Vagina (tissue), 2 donors: ENCODE results near the gene DIAPH3.

Experiments used
- CTCF ChIP-seq, 3 experiments: fragments of 450-650 bp in 2 of 3; fragments of 200-600 bp in 1 of 3; sonication (generic) in 1 of 3; IDR thresholded peaks; one replicate each; pipeline ENCODE4 v1.5.1; 2017 to 2019; ENCODE audit warnings: antibody characterized with exemption in 3 of 3, mild to moderate bottlenecking in 2 of 3, moderate library complexity in 2 of 3
- POLR2A ChIP-seq, 2 donors: fragments of 450-650 bp; IDR thresholded peaks; one replicate each; pipeline ENCODE4 v1.6.1; 2017; ENCODE audit warnings: antibody characterized with exemption in 2 of 2, mild to moderate bottlenecking in 2 of 2, moderate library complexity in 2 of 2
- POLR2AphosphoS5 ChIP-seq, 2 donors: sonication (generic); formaldehyde crosslinking; IDR thresholded peaks; one replicate each; pipeline ENCODE4 v1.9.0; 2017; ENCODE audit warnings: antibody characterized with exemption in 2 of 2, mild to moderate bottlenecking in 2 of 2, low read depth in 1 of 2; ENCODE audit not compliant: insufficient read depth in 1 of 2

GRCh38 chr13:59951011-59951410 is 212.7 kb downstream of the DIAPH3 start:
- TF ChIP-seq CTCF (IDR thresholded peaks at IDR 0.05) (no peak), POLR2AphosphoS5 (IDR thresholded peaks at IDR 0.05; ENCODE audit: insufficient read depth in 1 of 2, low read depth in 1 of 2) (no peak), POLR2A (IDR thresholded peaks at IDR 0.05) (no peak)
